ENCODE measurements around the gene PSIP1. TPM values are rescaled to one million over a fixed set of nuclear protein-coding genes. Genes with fewer than 3 reads are reported as not detected.

The PSIP1 gene
- total RNA-seq, 1 experiment from 2014 or later, result 99.1 TPM

DNA sequence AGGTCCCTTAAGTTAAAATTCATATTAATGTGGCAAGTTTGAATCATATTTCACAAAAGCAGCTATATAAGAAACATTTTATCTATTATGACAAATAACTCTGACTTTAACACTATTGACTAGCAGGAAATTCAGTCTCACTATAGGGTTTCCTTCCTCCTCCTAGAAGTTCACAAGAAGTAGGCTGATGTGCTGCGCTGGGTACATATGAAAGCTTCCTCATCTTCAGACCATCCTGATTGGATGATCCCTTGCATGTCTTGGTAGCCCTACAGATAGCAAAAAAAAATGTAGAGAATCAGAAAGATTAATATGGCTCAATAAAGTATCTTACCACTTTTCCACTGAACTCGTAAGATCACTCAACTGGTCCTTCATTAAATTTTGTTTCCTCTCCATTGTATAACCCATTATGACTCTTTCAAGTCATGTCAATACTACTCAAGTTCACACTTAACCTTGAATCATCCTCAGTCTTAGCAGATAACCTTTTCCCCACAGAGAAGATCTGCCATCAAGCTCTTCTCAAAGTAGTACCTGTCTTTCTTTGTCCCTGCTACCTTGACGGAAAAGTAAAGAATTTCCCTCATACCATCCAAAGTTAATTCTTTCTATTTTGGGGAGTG lies 11.5 kb upstream of the PSIP1 start:
- CTCF ChIA-PET, result no interaction called here
- H3K4me2 ChIP-seq (ENCODE audit: low read length), result no peak overlapping the region
- POLR2A ChIA-PET, result no interaction called here

More for the DNA sequence above, 11.5 kb upstream of the PSIP1 start:
- no TSS peak for BruUV-seq (replicated peaks)
- Histone ChIP-seq H3K4me1 (ENCODE audit: control insufficient read depth in 1 of 2, insufficient read depth in 2 of 2, low read length in 2 of 2) (no peaks in the 10 kb centered on the region), H3K36me3 (ENCODE audit: control insufficient read depth in 1 of 2, insufficient read depth in 2 of 2, low read length in 2 of 2) (no peaks in the 10 kb centered on the region), H3K9me2 (ENCODE audit: insufficient read depth) (no peaks in the 10 kb centered on the region), H3K27me3 (ENCODE audit: insufficient read depth, low read length) (no peaks in the 10 kb centered on the region), H3K4me3 (replicated peaks in 1 of 2; ENCODE audit: low read depth in 1 of 2, low read length in 2 of 2) (no peak overlapping the region), H3K9ac (ENCODE audit: low read length) (no peak overlapping the region), H4K20me1 (ENCODE audit: insufficient read depth) (no peaks in the 10 kb centered on the region; the same call in 1 of the 2 replicates), H3K27ac (ENCODE audit: low read depth, low read length) (no peak overlapping the region), H3K9me3 (ENCODE audit: control insufficient read depth in 1 of 2, insufficient read depth in 1 of 2, low read depth in 1 of 2, low read length in 2 of 2) (no peaks in the 10 kb centered on the region), H3K79me2 (ENCODE audit: insufficient read depth, low read length) (no peaks in the 10 kb centered on the region), H2AFZ (ENCODE audit: low read depth, low read length, poor library complexity, severe bottlenecking) (no peak overlapping the region)
- ATAC-seq, result no peak
- no peak for DNase-seq (ENCODE audit: low read depth, low spot score)
- no peak for TF ChIP-seq TCF7L2 (IDR thresholded peaks at IDR 0.05; ENCODE audit: borderline replicate concordance, extremely low read depth, insufficient read depth, insufficient read length)
- no peak for TF ChIP-seq CEBPB (IDR thresholded peaks at IDR 0.05; ENCODE audit: low read depth)
- no peak for TF ChIP-seq YY1 (IDR thresholded peaks at IDR 0.05; ENCODE audit: extremely low read depth, insufficient replicate concordance, low read depth, low read length)
- TF ChIP-seq, protein P1, sequence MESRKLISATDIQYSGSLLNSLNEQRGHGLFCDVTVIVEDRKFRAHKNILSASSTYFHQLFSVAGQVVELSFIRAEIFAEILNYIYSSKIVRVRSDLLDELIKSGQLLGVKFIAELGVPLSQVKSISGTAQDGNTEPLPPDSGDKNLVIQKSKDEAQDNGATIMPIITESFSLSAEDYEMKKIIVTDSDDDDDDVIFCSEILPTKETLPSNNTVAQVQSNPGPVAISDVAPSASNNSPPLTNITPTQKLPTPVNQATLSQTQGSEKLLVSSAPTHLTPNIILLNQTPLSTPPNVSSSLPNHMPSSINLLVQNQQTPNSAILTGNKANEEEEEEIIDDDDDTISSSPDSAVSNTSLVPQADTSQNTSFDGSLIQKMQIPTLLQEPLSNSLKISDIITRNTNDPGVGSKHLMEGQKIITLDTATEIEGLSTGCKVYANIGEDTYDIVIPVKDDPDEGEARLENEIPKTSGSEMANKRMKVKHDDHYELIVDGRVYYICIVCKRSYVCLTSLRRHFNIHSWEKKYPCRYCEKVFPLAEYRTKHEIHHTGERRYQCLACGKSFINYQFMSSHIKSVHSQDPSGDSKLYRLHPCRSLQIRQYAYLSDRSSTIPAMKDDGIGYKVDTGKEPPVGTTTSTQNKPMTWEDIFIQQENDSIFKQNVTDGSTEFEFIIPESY (IDR thresholded peaks at IDR 0.05; ENCODE audit: extremely low read depth, insufficient replicate concordance, low read length), result no peak
- TF ChIP-seq EZH2 (IDR thresholded peaks at IDR 0.05), result no peak
- TF ChIP-seq, protein P2, sequence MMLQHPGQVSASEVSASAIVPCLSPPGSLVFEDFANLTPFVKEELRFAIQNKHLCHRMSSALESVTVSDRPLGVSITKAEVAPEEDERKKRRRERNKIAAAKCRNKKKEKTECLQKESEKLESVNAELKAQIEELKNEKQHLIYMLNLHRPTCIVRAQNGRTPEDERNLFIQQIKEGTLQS (IDR thresholded peaks at IDR 0.05), result no peak
- no peak for TF ChIP-seq RAD21 (IDR thresholded peaks at IDR 0.05; ENCODE audit: low read depth)
- TF ChIP-seq ZFX (IDR thresholded peaks at IDR 0.05), result no peak
- TF ChIP-seq SIN3A (IDR thresholded peaks at IDR 0.05; ENCODE audit: low read depth), result no peak
- no peak for TF ChIP-seq EGR1 (IDR thresholded peaks at IDR 0.05; ENCODE audit: low read depth)
- no peak for TF ChIP-seq SRF (IDR thresholded peaks at IDR 0.05; ENCODE audit: low read depth)
- TF ChIP-seq, protein P3, sequence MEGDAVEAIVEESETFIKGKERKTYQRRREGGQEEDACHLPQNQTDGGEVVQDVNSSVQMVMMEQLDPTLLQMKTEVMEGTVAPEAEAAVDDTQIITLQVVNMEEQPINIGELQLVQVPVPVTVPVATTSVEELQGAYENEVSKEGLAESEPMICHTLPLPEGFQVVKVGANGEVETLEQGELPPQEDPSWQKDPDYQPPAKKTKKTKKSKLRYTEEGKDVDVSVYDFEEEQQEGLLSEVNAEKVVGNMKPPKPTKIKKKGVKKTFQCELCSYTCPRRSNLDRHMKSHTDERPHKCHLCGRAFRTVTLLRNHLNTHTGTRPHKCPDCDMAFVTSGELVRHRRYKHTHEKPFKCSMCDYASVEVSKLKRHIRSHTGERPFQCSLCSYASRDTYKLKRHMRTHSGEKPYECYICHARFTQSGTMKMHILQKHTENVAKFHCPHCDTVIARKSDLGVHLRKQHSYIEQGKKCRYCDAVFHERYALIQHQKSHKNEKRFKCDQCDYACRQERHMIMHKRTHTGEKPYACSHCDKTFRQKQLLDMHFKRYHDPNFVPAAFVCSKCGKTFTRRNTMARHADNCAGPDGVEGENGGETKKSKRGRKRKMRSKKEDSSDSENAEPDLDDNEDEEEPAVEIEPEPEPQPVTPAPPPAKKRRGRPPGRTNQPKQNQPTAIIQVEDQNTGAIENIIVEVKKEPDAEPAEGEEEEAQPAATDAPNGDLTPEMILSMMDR (IDR thresholded peaks at IDR 0.05 in 2 of 3, conservative IDR thresholded peaks at IDR 0.05 in 1 of 3; ENCODE audit: borderline replicate concordance in 1 of 3, insufficient read depth in 1 of 3, low read depth in 2 of 3, low read length in 2 of 3), result no peak
- TF ChIP-seq ELF1 (IDR thresholded peaks at IDR 0.05; ENCODE audit: borderline replicate concordance, low read depth), result no peak
- no peak for TF ChIP-seq CBX3 (IDR thresholded peaks at IDR 0.05; ENCODE audit: low read depth)
- TF ChIP-seq POLR2A (IDR thresholded peaks at IDR 0.05; ENCODE audit: borderline replicate concordance, extremely low read depth, insufficient read depth, insufficient read length), result no peak
- intact Hi-C loops (cut with micrococcal nuclease), result no loop called here
- RAD21 ChIA-PET (ENCODE audit: low non-redundant PET in 1 of 2, low total read pairs in 2 of 2, uncharacterized antibody in 2 of 2, unreplicated experiment in 2 of 2), result no interaction called here
